ENCODE results near the gene MOB3A.

MOB3A gene

DNA sequence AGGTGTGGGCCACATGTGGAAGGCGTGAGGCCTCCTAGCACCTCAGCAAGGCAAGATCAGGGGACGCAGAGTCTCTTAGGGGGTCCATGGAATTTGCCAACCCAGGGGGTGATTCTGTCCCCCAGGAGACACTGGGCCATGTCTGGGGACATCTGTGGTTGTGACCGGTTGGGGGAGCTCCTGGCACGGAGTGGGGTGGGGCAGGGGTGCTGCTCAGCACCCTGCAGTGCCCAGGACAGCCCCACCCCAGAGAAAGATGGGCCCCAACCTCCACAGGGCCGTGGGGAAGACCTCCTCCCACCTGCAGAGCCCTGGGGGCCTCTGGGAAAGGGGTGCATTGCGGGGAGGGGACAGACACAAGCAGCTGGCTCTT is 49.1 kb downstream of the MOB3A start:
- TF ChIP-seq, protein P1, sequence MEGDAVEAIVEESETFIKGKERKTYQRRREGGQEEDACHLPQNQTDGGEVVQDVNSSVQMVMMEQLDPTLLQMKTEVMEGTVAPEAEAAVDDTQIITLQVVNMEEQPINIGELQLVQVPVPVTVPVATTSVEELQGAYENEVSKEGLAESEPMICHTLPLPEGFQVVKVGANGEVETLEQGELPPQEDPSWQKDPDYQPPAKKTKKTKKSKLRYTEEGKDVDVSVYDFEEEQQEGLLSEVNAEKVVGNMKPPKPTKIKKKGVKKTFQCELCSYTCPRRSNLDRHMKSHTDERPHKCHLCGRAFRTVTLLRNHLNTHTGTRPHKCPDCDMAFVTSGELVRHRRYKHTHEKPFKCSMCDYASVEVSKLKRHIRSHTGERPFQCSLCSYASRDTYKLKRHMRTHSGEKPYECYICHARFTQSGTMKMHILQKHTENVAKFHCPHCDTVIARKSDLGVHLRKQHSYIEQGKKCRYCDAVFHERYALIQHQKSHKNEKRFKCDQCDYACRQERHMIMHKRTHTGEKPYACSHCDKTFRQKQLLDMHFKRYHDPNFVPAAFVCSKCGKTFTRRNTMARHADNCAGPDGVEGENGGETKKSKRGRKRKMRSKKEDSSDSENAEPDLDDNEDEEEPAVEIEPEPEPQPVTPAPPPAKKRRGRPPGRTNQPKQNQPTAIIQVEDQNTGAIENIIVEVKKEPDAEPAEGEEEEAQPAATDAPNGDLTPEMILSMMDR (IDR thresholded peaks at IDR 0.05), result no peak

DNA sequence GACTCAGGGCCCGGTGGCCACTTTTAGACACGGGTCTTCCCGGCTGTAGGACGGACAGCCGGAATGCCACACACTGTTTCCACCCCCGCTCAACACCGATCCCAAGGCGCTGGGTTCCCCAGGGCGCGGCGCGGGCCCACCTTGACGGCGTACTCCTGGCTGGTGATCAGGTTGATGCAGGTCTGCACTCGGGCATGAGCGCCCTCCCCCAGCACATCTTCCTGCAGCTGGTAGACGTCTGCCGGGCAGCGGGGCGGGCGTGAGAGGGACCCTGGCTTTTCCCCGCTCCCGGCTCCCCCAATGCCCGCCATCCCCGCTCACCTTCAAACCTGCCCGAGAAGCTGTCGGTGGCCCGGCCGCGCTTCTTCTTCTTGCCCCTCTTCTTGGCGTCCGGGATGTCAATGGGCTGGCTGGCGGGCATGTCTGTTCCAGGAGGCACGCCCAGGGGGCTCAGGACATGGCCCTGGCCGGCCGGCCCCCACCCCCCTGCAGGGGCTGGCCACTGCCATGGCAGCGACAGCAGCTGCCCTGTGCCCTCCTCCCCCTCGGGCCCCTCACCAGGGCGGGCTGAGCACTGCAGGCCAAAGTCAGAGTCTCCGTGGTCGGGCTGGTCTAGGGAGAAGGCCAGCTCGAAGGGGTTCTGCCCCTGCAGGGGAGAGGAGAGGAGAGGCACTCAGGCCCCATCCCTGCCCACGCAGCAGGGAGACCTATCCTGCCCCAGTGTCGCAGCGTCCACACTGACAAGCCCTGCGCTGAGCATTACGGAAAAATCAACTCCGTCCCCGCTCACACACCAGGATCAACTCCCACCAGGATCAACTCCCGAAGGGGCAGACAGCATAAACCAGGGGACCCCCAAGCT is 49.8 kb downstream of the MOB3A start:
- TF ChIP-seq, protein P1 (IDR thresholded peaks at IDR 0.05), result no peak

DNA sequence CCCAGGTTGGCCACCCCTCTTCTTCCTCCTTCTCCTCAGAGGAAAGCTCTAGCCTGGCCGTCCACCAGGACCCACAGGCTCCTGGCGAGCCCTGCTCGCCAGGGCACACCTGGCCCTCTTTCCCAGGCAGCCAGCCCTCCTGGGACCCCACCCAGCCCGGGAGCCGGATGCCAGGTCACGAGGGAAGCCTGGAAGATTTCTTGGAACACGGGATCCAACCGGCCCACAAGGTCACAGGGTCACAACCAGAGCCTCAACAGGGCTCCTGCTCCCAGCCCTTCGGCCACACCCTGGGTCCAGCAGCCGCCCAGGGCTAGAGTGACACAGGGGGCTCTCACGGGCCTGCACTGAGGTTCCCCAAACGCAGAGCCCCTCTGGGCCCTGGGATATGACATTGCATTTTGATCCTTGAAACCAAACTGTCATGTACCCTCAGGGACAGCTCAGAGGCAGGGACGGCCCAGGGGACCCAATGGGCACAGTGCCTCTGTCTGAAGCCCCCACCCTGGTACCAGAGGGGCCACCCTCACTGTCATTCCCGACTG is 50.6 kb downstream of the MOB3A start:
- TF ChIP-seq, protein P1 (IDR thresholded peaks at IDR 0.05), result no peak

DNA sequence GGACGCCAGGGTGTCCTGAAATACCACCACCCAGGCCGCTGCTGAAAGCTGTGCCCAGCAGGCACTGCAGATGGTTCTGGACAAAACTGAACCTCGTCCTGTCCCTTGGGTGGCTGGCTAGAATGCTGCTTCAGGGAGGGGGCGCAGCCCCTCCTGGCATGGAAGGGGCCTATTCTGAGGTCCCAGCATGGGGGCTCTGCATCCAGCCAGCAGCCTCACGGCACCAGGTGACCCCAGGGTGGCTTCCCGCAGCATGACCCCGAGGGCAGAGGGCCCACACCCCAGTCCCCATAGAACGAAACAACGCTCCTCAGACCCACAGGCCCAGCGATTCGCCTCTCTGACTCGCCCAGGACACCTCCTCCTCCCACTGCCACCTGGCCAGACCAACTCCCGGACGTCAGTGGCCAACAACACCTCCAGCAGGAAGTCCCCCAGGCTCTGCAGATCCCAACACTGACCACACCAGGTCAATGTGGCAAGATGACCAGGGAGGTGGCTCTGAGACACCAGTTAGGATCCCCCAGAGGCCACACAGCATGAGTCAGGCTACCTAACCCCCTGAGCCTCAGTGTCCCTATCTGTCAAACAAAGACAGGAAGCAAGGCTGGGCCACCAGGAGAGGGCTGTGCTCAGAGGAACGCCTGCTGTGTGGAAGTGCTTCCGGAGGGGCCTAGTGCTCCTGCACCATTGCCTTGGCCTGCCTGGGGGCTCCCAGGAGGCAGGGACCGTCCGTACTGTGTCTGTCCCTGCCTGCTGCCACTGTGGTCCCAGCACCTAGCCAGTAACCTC is 51.2 kb downstream of the MOB3A start:
- TF ChIP-seq, protein P1 (IDR thresholded peaks at IDR 0.05), result no peak

DNA sequence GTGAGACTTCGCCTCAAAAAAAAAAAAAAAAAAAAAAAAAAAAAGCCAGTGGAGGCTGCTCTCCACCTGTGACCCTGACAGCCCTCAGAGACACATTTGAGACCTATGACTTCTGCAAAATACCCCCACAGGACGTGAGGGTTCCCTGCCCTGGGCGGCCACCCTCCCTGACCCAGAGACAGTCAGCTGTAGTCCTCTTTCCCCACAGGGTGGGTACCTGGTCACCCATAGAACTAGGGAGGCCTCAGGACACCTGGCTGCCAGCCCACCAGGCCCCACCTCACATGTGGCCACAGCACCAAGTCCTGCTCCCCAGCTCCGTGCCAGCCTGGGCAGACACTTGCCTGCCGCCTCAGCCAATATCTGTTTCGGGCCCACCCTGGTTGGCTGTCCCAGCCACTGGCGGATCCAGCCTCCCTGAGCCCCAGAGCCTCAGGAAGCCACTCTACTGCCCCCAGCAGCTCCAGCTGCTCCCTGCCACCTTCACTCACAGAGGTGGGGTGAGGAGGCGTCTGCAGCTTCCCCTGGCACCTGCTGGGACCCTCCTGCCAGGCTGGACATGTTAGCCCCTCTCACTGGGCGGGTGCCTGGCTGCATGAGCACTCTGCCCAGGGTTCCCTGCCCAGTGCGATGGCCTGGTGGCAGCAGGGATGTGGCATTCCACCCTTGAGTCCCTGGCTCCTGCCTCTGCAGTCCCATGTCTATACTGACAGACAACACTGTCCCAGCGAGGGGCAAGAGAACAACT is 52.0 kb downstream of the MOB3A start:
- TF ChIP-seq, protein P1 (IDR thresholded peaks at IDR 0.05), result no peak

DNA sequence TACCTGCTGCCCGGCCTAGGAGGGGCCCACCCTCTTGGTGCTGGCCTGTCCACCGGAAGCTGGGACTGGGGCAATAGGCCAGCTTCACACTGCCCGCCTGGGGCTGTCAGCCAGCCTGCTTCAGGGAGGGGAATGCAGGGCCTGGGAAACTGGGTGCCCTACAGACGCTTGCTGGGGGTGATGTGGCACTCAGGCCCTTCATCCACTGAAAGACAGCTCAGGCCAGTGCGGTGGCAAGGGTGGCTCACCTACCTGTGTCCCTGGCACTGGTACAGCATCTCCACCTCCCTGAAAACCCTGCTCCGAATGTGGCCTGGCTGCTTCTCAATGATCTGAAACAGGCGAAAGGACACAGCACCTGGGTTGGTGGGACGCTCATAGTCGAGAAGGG is 52.9 kb downstream of the MOB3A start:
- TF ChIP-seq, protein P1 (IDR thresholded peaks at IDR 0.05), result no peak

Measured in LNCAP (cell line).